NCI-H1092 (cell line): ENCODE data around the gene CRHR1.
A peak's percentile ranks its signal among the peaks of the same experiment; 100 is the strongest.

Experiments
- DNase-seq: peaks from one replicate; lab custom pipeline; 2025; lab: John Stamatoyannopoulos, UW

Gene CRHR1

DNA sequence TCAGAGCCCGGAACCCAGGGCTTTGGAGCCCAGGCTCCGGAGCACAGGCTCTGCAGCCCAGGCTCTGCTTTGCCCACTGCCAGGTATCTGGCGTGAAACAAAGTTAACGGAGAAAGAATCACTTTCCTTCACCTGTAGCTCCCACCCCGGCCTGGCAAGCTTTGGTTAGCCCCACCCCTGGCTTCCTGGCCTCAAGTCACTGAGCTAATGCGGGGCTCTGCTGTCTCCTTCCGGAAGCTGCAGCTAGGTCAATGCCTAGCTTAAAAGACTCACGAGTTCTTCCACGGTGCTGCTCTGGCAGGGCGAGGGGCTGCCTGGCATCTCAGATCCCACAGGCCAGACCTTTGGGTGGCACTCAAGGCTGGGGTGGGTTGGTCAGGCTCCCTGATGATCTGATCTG, 39.5 kb downstream of the CRHR1 start:
- no peak for DNase-seq

- no peak for DNase-seq
Measured at GRCh38 chr17:45824475-45824874, 40.4 kb downstream of the CRHR1 start.

DNA sequence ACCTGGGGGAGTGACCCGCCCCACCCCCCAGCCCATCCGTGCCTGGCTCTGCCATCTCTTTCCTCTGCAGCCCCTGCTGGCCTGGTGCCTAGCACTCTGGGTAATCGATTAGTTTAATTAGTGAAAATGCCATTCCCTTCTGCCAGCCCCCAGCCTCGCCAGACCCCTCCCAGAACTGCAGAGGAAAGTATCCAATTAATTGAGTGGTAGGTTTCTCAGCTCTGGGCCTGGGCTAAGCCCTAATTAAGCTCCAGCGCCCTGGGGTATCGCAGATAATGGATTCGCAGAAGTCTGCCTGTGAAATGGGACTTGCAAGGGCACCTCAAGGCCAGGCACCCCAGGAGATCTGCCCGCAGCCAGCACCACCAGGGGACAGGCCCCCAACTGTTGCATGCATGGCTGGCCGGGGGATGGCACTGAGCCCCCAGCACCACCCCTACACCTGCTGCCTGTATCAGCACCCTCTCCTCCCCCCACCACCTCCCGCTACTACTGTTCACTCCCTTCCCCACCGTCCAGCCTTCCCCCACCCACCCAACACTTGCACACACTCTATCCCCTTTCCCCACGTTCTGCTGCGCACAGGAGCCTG, 40.9 kb downstream of the CRHR1 start:
- no peak for DNase-seq

GRCh38 chr17:45825792-45826191, 41.7 kb downstream of the CRHR1 start:
- no peak for DNase-seq

- no peak for DNase-seq
Measured at GRCh38 chr17:45826919-45827588, 42.9 kb downstream of the CRHR1 start.

DNA sequence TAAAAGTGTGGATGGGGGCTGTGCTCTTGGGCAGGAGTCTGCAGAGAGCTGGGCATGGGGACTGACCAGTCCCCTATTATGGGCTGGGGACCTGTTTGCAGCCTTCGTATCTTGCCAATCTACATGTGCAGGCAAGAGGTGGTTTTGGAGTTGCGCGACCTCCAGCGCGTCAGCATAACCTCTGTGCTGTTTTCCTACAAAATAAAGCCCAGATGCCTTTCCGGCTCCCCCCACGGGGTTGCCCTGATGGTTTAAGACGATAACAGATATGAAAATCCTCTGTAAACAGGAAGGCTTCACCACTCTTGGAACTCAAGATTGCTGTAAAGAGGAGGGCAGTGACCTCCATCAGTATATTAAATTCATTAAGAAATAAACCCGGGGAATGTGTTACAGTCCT, 44.1 kb downstream of the CRHR1 start:
- DNase-seq: no peak

DNA sequence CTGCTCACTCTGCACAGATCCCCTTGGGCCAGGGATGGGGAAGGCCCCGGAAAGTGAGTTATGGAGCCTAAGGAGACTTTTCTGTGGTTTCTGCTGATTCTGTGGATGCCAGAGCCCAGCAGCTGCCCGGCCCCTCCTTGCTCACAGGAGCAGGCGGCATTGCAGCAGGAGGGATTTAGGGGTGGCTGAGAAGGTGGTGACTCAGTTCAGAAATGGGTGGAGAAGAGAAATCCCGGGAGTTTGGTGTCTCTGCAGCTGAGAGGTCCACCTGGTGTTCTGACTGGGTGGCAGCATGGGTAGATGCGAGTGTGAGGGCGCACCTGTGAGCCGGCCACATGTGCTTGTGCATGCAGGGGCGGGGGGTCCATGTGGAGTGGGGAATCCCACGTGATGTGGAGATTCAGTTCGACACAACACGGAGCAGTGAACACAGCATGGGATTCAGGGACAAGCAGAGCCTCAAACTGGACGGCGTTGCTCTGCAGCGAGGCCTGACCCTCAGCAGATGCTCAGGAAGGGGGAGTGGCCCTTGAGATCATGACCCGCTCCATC, 44.5 kb downstream of the CRHR1 start:
- DNase-seq: no peak

- peak; percentile 37 for DNase-seq
Measured at GRCh38 chr17:45833920-45834319, 49.8 kb downstream of the CRHR1 start.

- no peak for DNase-seq
Measured at GRCh38 chr17:45834471-45835396, 50.6 kb downstream of the CRHR1 start.

- DNase-seq: no peak
Measured at GRCh38 chr17:45835481-45835880, 51.4 kb downstream of the CRHR1 start.

DNA sequence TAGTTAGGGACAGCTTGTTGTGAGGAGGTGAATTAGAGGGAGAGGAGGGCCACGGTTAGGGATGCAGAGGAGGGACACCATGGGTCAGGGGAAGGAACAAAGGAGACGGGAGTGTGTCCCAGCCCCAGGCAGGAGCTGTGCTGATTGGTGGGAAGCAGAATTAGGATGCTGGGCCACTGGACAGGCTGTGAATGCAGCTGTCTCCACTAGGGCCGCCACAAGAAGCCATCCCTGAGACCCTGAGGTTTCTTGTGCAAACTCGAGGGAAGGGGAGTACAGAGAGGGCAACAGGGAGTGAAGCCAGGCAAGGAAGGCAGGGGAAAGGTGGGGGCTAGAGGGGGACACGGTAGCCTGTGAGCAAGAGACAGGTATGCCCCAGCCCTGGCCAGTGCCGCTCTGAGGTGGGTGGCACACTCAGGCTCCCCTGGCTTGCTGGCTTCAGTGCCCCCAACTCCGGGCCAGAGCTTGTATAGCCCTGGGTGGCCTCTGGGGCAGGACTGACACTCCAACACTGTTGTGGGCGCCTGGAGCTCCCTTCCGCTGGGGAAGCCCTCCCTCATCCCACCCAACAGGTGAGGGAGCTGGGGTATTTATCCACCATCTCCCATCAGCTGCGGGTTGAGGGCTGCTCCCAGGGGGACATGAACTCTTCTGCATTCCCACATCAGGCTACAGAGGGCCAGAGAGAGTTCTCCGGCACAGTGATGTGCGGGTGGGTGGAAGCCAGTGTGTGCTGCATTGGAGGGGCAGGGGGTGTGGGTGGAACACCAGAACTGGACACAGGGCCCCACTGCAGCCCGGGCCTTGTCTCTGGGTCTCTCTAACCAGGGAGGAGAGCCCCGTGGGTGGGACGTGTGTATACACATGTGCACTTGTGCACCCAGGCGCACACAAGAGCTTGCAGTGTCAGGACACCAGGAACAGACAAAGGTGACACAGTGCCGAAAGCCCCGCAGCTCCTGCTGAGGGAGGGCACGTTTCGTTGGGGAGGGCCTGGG, 52.2 kb downstream of the CRHR1 start:
- DNase-seq: no peak

- DNase-seq: no peak
Measured at GRCh38 chr17:45837187-45837586, 53.1 kb downstream of the CRHR1 start.

DNA sequence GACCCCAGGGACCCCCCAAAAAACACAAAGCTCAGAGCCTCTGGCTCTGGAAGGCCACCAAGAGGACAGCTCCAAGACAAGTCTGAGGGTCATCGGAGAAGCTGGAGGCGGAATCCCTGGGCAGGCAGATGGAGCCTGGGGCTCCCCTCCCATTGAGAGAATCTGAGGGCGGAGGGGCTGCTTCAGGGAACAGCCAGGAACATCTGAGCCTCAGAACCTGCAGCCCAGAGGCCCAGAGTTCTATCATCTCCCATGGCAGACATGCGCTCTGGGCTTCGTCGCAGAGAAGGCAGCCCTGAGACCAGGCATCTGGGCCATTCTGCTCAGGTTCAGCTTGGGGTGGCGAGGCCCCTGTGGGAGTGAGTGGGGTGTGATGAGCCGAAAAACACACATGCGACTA, 53.5 kb downstream of the CRHR1 start:
- no peak for DNase-seq

DNA sequence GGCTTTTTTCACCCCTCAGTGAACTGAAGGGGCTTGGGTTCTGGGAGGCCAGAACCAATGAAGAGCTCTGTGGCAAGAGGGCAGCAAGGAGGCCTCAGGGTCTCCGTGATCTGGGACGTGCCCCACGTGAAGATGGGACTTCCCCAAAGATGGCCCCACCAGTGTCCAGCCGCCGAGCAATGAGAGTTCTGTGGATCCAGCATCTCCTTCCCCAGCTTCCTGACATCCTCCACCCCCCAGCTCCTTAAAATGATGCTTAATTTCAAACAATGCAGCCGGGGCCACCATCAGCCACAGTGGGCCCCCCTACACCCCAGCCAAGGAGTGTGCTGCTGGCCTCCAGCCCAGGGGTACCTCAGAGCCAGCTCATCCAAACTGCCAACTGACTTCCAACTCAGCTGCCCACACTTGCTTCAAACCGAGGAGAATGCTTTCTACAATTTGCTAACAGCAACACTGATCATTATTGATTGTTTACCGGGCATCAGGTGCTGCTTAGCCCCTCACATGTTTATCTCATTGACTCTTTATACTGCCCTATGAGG, 54.7 kb downstream of the CRHR1 start:
- DNase-seq: no peak

DNA sequence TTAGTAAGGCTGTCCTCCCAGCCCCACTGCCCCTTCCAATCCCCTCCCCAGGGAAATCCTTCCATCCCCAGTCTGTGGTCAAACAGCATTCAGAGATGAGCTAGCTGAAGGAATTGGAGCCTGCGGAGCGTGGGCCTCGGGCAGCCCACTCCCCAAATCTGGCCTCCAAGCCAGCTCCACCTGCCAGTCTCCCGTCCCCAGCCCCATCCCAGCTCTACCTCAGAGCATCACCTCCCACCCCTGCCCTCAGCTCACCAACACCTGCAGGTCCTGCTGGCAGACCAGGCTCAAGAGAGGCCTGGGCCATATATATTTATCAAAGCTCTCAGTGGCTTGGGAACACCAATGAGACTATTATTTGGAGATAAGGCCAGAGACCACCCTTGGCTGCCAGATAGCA, 55.3 kb downstream of the CRHR1 start:
- no peak for DNase-seq

DNA sequence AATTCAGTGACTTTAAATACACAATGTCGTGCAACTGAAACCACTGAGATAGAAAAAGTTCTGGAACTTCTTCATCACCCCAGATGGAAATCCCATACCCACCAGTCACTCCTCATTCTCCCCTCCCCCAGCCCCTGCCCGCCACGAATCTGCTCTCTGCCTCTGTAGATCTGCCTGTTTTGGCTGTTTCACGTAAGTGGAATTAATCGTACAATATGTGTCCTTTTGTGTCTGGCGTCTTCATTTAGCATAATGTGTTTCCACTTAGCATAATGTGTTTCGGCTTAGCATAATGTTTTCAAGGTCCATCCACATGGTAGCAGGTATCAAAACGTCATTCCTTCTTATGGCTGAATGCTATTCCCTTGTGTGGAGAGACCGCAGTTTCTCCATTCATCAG, 57.1 kb downstream of the CRHR1 start:
- DNase-seq: no peak

DNA sequence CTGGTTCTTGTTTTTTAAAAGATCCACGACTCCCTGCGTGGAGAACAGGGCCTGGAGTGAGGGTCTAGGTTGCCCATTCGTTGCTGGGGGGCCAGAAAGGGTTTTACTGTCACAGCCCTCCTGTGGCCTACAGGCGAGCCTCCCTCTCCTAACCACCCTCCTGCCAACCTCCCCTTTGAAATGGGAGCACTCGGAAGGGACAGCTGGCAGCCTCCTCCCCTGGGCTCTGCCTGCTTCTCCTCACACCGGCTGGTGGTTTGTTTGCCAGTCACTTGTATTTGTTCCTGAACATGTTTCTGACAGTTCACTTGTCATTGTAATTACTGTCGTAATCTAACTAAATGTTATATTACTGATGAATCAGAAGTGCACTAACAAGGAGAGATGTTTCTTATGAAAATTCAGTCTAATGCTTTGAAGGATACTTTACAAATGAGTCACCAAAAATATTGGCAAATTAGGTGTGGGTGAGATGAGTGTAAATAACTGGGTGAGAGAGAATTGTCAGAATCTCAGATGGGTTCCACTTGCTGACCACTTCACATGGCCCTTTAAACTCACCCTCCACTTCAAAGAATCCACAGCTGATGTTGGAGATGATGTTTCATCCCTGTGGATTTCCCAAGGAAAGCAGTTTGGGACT, 57.9 kb downstream of the CRHR1 start:
- peak; percentile 48 for DNase-seq

GRCh38 chr17:45843722-45844121, 59.6 kb downstream of the CRHR1 start:
- DNase-seq: no peak

- DNase-seq: no peak
Measured at GRCh38 chr17:45844695-45845375, 60.7 kb downstream of the CRHR1 start, which contains the start of gene SPPL2C. Gene SPPL2C, plus strand, starts transcription at chr17:45844881. Its CDS starts 26 bp downstream, at chr17:45844907.
